Neuronal stem cell (in vitro differentiated cells): ENCODE results near the gene GAD1.

Source experiments
- DNase-seq: peaks from one replicate; pipeline ENCODE4 v3.0.0-alpha.2; 2013; ENCODE audit warnings: low spot score
- H2AFZ ChIP-seq: one replicate; pipeline ENCODE4 v1.6.1; 2013; ENCODE audit warnings: mild to moderate bottlenecking, low read length, inconsistent platforms
- H2AK5ac ChIP-seq: 2 replicates; pipeline ENCODE4 v1.6.1; 2013; ENCODE audit warnings: low read depth, mild to moderate bottlenecking, inconsistent platforms, low read length, moderate library complexity, mixed read lengths
- H2BK120ac ChIP-seq: 2 replicates; pipeline ENCODE4 v1.6.1; 2013; ENCODE audit warnings: low read depth, mild to moderate bottlenecking, inconsistent platforms, low read length, moderate library complexity, mixed read lengths
- H2BK12ac ChIP-seq: one replicate; pipeline ENCODE4 v1.6.1; 2013; ENCODE audit warnings: low read length, inconsistent platforms
- H2BK15ac ChIP-seq: 2 replicates; pipeline ENCODE4 v1.6.1; 2013; ENCODE audit warnings: mild to moderate bottlenecking, low read length, inconsistent platforms, mixed read lengths
- H2BK5ac ChIP-seq: one replicate; pipeline ENCODE4 v1.6.1; 2013; ENCODE audit warnings: inconsistent platforms, mild to moderate bottlenecking, low read length, moderate library complexity
- H3K14ac ChIP-seq: one replicate; pipeline ENCODE4 v1.6.1; 2013; ENCODE audit warnings: low read length, inconsistent platforms
- H3K18ac ChIP-seq: 2 replicates; pipeline ENCODE4 v1.6.1; 2013; ENCODE audit warnings: low read length, inconsistent platforms
- H3K23ac ChIP-seq: 2 replicates; pipeline ENCODE4 v1.6.1; 2013; ENCODE audit warnings: low read depth, mild to moderate bottlenecking, mixed read lengths, low read length, inconsistent platforms; ENCODE audit not compliant: poor library complexity
- H3K27ac ChIP-seq: replicated peaks from 3 replicates; pipeline ENCODE4 v1.5.1; 2013; ENCODE audit warnings: low read length, inconsistent platforms
- H3K27me3 ChIP-seq, 3 experiments: 2 replicates each; pipeline ENCODE4 v1.6.1; 2013; ENCODE audit warnings: low read length in 3 of 3, mild to moderate bottlenecking in 2 of 3, inconsistent platforms in 1 of 3, low read depth in 1 of 3, mixed read lengths in 1 of 3, moderate library complexity in 1 of 3; ENCODE audit not compliant: control insufficient read depth in 3 of 3, insufficient read depth in 3 of 3
- H3K36me3 ChIP-seq, 2 donors: replicated peaks in 1 of 2; 2 replicates each; pipeline ENCODE4 v1.6.1; 2013; ENCODE audit warnings: low read length in 2 of 2; ENCODE audit not compliant: control insufficient read depth in 2 of 2, insufficient read depth in 2 of 2
- H3K4ac ChIP-seq: 2 replicates; pipeline ENCODE4 v1.6.1; 2013; ENCODE audit warnings: inconsistent platforms, mild to moderate bottlenecking, low read length, moderate library complexity
- H3K4me1 ChIP-seq, 2 donors: 1 replicate in 1 of 2; 2 replicates in 1 of 2; pipeline ENCODE4 v1.6.1; 2013; ENCODE audit warnings: low read length in 2 of 2, low read depth in 1 of 2; ENCODE audit not compliant: control insufficient read depth in 2 of 2, insufficient read depth in 1 of 2
- H3K4me2 ChIP-seq: one replicate; pipeline ENCODE4 v1.6.1; 2013; ENCODE audit warnings: mild to moderate bottlenecking, low read length, inconsistent platforms; ENCODE audit not compliant: insufficient read depth, poor library complexity, severe bottlenecking
- H3K4me3 ChIP-seq, 2 donors: 2 replicates each; pipeline ENCODE4 v1.5.1; 2013; ENCODE audit warnings: low read length in 2 of 2, mild to moderate bottlenecking in 2 of 2, inconsistent platforms in 1 of 2, moderate library complexity in 1 of 2
- H3K79me1 ChIP-seq: one replicate; pipeline ENCODE4 v1.6.1; 2013; ENCODE audit warnings: low read depth, mild to moderate bottlenecking, inconsistent platforms, low read length, moderate library complexity
- H3K9ac ChIP-seq: one replicate; pipeline ENCODE4 v1.6.1; 2013; ENCODE audit warnings: mild to moderate bottlenecking, low read depth, low read length, inconsistent platforms; ENCODE audit not compliant: poor library complexity
- H3K9me3 ChIP-seq, 2 donors: replicated peaks in 1 of 2; 2 replicates each; pipeline versions ENCODE3 to v1.6.1; 2013; ENCODE audit warnings: low read length in 2 of 2, mild to moderate bottlenecking in 2 of 2, inconsistent platforms in 1 of 2, low read depth in 1 of 2, mixed read lengths in 1 of 2, moderate library complexity in 1 of 2; ENCODE audit not compliant: control insufficient read depth in 2 of 2, insufficient read depth in 1 of 2
- H4K8ac ChIP-seq: one replicate; pipeline ENCODE4 v1.6.1; 2013; ENCODE audit warnings: low read depth, mild to moderate bottlenecking, inconsistent platforms, low read length, moderate library complexity
- H4K91ac ChIP-seq: one replicate; pipeline ENCODE4 v1.6.1; 2013; ENCODE audit warnings: low read length, low read depth, mild to moderate bottlenecking, inconsistent platforms; ENCODE audit not compliant: poor library complexity
- WGBS, 2 donors: extraction: QIAGEN DNeasy Blood & Tissue Kit; methylation state at CpG; one replicate each; pipeline ENCODE4 v1.1.7; 2013; ENCODE audit warnings: missing lambda C conversion rate in 2 of 2, mixed read lengths in 1 of 2; ENCODE audit not compliant: insufficient read length in 2 of 2, insufficient replicate concordance in 1 of 2; ENCODE audit errors: extremely low coverage in 2 of 2; 5-methylcytosine and 5-hydroxymethylcytosine counted together

Gene GAD1

GRCh38 chr2:170887496-170887895, 70.8 kb downstream of the GAD1 start:
- H3K4me2 ChIP-seq: no peak overlapping the region
- no peak for DNase-seq
- H3K4me3 ChIP-seq: no peak overlapping the region
- no peak overlapping the region for H3K14ac ChIP-seq
- no peak overlapping the region for H3K18ac ChIP-seq
- H3K27ac ChIP-seq: no peak overlapping the region
- no peak overlapping the region for H2BK15ac ChIP-seq
- no peaks in the 10 kb centered on the region for H3K4me1 ChIP-seq
- no peak overlapping the region for H3K9ac ChIP-seq
- H4K8ac ChIP-seq: no peak overlapping the region
- H3K27me3 ChIP-seq: no peaks in the 10 kb centered on the region
- no peaks in the 10 kb centered on the region for H3K9me3 ChIP-seq
- no peak overlapping the region for H2AFZ ChIP-seq
- no peak overlapping the region for H2AK5ac ChIP-seq
- H3K36me3 ChIP-seq: no peaks in the 10 kb centered on the region
- H3K4ac ChIP-seq: no peak overlapping the region
- no peak overlapping the region for H2BK12ac ChIP-seq
- no peak overlapping the region for H3K23ac ChIP-seq
- H3K79me1 ChIP-seq: no peaks in the 10 kb centered on the region
- H2BK5ac ChIP-seq: no peak overlapping the region
- no peak overlapping the region for H2BK120ac ChIP-seq
- no peak overlapping the region for H4K91ac ChIP-seq

GRCh38 chr2:170887896-170888295, 71.2 kb downstream of the GAD1 start:
- no peaks in the 10 kb centered on the region for H3K79me1 ChIP-seq
- no peaks in the 10 kb centered on the region for H3K4me1 ChIP-seq
- no peak overlapping the region for H3K18ac ChIP-seq
- H4K8ac ChIP-seq: no peak overlapping the region
- H2AK5ac ChIP-seq: no peak overlapping the region
- no peak overlapping the region for H4K91ac ChIP-seq
- DNase-seq: no peak
- no peaks in the 10 kb centered on the region for H3K27me3 ChIP-seq
- no peak overlapping the region for H2BK5ac ChIP-seq
- H3K14ac ChIP-seq: no peak overlapping the region
- H2BK12ac ChIP-seq: no peak overlapping the region
- no peak overlapping the region for H3K4ac ChIP-seq
- H3K9ac ChIP-seq: no peak overlapping the region
- no peak overlapping the region for H3K4me2 ChIP-seq
- no peak overlapping the region for H2BK120ac ChIP-seq
- WGBS, 2 donors: no CpG with 5 or more reads among the region's 3 CpGs
- no peak overlapping the region for H2BK15ac ChIP-seq
- H3K9me3 ChIP-seq: no peaks in the 10 kb centered on the region
- H3K36me3 ChIP-seq: no peaks in the 10 kb centered on the region
- H3K23ac ChIP-seq: no peak overlapping the region
- H2AFZ ChIP-seq: no peak overlapping the region
- H3K27ac ChIP-seq: no peak overlapping the region
- H3K4me3 ChIP-seq: no peak overlapping the region

GRCh38 chr2:170891893-170892292, 75.2 kb downstream of the GAD1 start:
- Histone ChIP-seq H3K27me3 (no peaks in the 10 kb centered on the region), H2BK120ac (no peak overlapping the region), H3K23ac (no peak overlapping the region), H3K36me3 (no peaks in the 10 kb centered on the region), H3K4me2 (no peak overlapping the region), H2AK5ac (no peak overlapping the region), H3K4me3 (no peak overlapping the region), H3K18ac (no peak overlapping the region), H3K14ac (no peak overlapping the region), H3K9ac (no peak overlapping the region), H2AFZ (no peak overlapping the region), H3K4me1 (no peaks in the 10 kb centered on the region), H3K79me1 (no peaks in the 10 kb centered on the region), H2BK5ac (no peak overlapping the region), H4K91ac (no peak overlapping the region), H4K8ac (no peak overlapping the region), H2BK12ac (no peak overlapping the region), H3K9me3 (no peaks in the 10 kb centered on the region), H3K4ac (no peak overlapping the region), H2BK15ac (no peak overlapping the region), H3K27ac (no peak overlapping the region)
- WGBS, 2 donors: no CpG with 5 or more reads among the region's 4 CpGs
- no peak for DNase-seq

GRCh38 chr2:170892391-170892951, 75.8 kb downstream of the GAD1 start:
- H3K4me1 ChIP-seq: no peaks in the 10 kb centered on the region
- H3K9ac ChIP-seq: no peak overlapping the region
- H2AK5ac ChIP-seq: no peak overlapping the region
- H2BK120ac ChIP-seq: no peak overlapping the region
- H3K4me3 ChIP-seq: no peak overlapping the region
- no peak overlapping the region for H3K4me2 ChIP-seq
- H3K23ac ChIP-seq: no peak overlapping the region
- no peak overlapping the region for H3K4ac ChIP-seq
- no CpG with 5 or more reads among the region's 9 CpGs for WGBS, 2 donors
- no peak overlapping the region for H2AFZ ChIP-seq
- H3K18ac ChIP-seq: no peak overlapping the region
- no peak overlapping the region for H4K91ac ChIP-seq
- no peaks in the 10 kb centered on the region for H3K79me1 ChIP-seq
- H2BK5ac ChIP-seq: no peak overlapping the region
- no peaks in the 10 kb centered on the region for H3K36me3 ChIP-seq
- H3K14ac ChIP-seq: no peak overlapping the region
- H3K27ac ChIP-seq: no peak overlapping the region
- H2BK12ac ChIP-seq: no peak overlapping the region
- no peak overlapping the region for H2BK15ac ChIP-seq
- no peak overlapping the region for H4K8ac ChIP-seq
- DNase-seq: no peak
- no peaks in the 10 kb centered on the region for H3K9me3 ChIP-seq
- H3K27me3 ChIP-seq: no peaks in the 10 kb centered on the region
